Testis (tissue), 2 donors: ENCODE results near the gene ZKSCAN8.

Experiments
- CTCF ChIP-seq, 3 experiments: fragments of 450-650 bp in 2 of 3; fragments of 200-600 bp in 1 of 3; sonication (generic) in 1 of 3; IDR thresholded peaks; one replicate each; pipeline ENCODE4 v1.5.1; 2016 to 2019; ENCODE audit warnings: antibody characterized with exemption in 3 of 3, mild to moderate bottlenecking in 2 of 3, moderate library complexity in 1 of 3
- POLR2A ChIP-seq: fragments of 450-650 bp; IDR thresholded peaks from one replicate; pipeline ENCODE4 v1.6.1; 2017; ENCODE audit warnings: antibody characterized with exemption, mild to moderate bottlenecking, moderate library complexity

- TF ChIP-seq CTCF (IDR thresholded peaks at IDR 0.05) (no peak), POLR2A (no peak)
These were observed 46.7 kb downstream of the ZKSCAN8 start for GRCh38 chr6:28188111-28188979.
